Globus pallidus (tissue), 1 donor: ENCODE data around the gene PLIN5.
"Not testable (repeated sequence)": the region's sequence is repeated elsewhere in the genome, so short reads cannot be mapped to it uniquely, and the experiment has no call there.

Source experiments
- DNase-seq: peaks from one replicate; pipeline ENCODE4 v3.0.0-alpha.2; 2015; ENCODE audit warnings: low spot score

PLIN5 gene

GRCh38 chr19:4543842-4544647, 9.0 kb upstream of the PLIN5 start:
- no peak for DNase-seq

- DNase-seq: no peak
Observed at GRCh38 chr19:4542896-4543841, 8.1 kb upstream of the PLIN5 start.

- DNase-seq: not testable (repeated sequence)
Observed at GRCh38 chr19:4541806-4542145, 6.8 kb upstream of the PLIN5 start.

GRCh38 chr19:4541114-4541805, 6.2 kb upstream of the PLIN5 start:
- DNase-seq: no peak

GRCh38 chr19:4539693-4540581, 4.9 kb upstream of the PLIN5 start, which contains the start of gene LRG1:
Gene LRG1, minus strand, starts transcription at chr19:4540036. Its CDS starts 23 bp downstream, at chr19:4540013.
- DNase-seq: peak; percentile 20

- no peak for DNase-seq
Observed at GRCh38 chr19:4539169-4539692, 4.2 kb upstream of the PLIN5 start.

GRCh38 chr19:4538601-4538954, 3.6 kb upstream of the PLIN5 start:
- no peak for DNase-seq

GRCh38 chr19:4537953-4538600, 3.1 kb upstream of the PLIN5 start:
- DNase-seq: no peak

GRCh38 chr19:4536798-4537197, 1.8 kb upstream of the PLIN5 start:
- no peak for DNase-seq

GRCh38 chr19:4533835-4534424, 1.1 kb downstream of the PLIN5 start:
- DNase-seq: no peak

GRCh38 chr19:4533334-4533733, 1.7 kb downstream of the PLIN5 start:
- DNase-seq: no peak

GRCh38 chr19:4531562-4532165, 3.4 kb downstream of the PLIN5 start:
- no peak for DNase-seq

- no peak for DNase-seq
Observed at GRCh38 chr19:4529924-4530522, 5.0 kb downstream of the PLIN5 start.

- DNase-seq: no peak
Observed at GRCh38 chr19:4528843-4529242, 6.2 kb downstream of the PLIN5 start.

GRCh38 chr19:4527377-4527776, 7.6 kb downstream of the PLIN5 start:
- DNase-seq: not testable (repeated sequence)

GRCh38 chr19:4525563-4526002, 9.4 kb downstream of the PLIN5 start:
- no peak for DNase-seq

GRCh38 chr19:4524808-4525562, 10.0 kb downstream of the PLIN5 start:
- DNase-seq: no peak

GRCh38 chr19:4523306-4524110, 11.5 kb downstream of the PLIN5 start:
- DNase-seq: no peak
